Fibroblast of skin of right quadriceps (primary cell): ENCODE measurements around the gene UNC93A.
"Not testable (repeated sequence)": the region's sequence is repeated elsewhere in the genome, so short reads cannot be mapped to it uniquely, and the experiment has no call there.

Experiments
- DNase-seq: peaks from one replicate; pipeline ENCODE4 v3.0.0-alpha.2; 2013

The UNC93A gene

GRCh38 chr6:167290786-167291622 lies at the start of gene UNC93A:
Gene UNC93A (plus strand): TSS chr6:167291315. CDS start chr6:167291490, 175 bp downstream.
- no peak for DNase-seq

DNA sequence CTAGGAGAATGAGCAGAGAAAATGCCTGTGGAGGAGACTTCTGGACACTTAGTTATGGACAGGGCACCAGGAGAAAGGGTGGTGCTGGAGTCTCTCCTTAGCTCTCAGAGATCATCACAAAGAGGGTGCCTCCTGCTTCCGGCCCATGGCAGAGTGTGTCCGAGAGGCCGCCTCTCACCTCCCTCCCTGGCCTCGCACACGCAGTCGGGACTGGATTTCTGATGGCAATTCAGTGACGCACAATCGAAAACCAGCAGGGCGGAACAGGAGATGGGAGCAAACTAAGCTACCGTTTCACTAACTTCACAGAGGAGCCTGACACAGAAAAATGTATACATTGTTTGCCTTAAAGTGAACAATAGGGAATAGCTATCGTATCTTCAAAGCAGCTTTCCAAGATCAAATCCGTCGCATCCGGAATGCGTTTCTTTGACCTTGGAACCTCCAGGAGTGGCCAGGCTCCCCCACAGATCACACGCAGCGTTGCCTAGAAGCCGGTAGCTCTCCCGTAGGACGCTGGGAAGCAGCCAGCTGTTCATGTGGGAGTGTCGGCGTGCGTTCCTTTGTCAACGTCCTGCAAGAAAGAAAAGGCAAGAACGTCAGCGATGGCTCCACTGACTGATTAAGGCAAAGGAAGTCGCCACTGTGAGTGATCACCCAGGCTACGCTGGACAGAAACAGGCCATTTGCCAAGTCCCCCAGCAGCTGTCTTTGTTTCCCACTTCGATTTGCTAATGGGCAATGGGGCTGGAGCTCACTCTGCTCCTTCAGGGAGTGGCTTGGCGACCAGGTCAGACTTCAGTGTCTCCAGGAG lies 49.6 kb upstream of the UNC93A start:
- DNase-seq = not testable (repeated sequence)

- not testable (repeated sequence) for DNase-seq
Observed at GRCh38 chr6:167242135-167242506, 49.0 kb upstream of the UNC93A start.

GRCh38 chr6:167242511-167243051 lies 48.5 kb upstream of the UNC93A start:
- not testable (repeated sequence) for DNase-seq

DNA sequence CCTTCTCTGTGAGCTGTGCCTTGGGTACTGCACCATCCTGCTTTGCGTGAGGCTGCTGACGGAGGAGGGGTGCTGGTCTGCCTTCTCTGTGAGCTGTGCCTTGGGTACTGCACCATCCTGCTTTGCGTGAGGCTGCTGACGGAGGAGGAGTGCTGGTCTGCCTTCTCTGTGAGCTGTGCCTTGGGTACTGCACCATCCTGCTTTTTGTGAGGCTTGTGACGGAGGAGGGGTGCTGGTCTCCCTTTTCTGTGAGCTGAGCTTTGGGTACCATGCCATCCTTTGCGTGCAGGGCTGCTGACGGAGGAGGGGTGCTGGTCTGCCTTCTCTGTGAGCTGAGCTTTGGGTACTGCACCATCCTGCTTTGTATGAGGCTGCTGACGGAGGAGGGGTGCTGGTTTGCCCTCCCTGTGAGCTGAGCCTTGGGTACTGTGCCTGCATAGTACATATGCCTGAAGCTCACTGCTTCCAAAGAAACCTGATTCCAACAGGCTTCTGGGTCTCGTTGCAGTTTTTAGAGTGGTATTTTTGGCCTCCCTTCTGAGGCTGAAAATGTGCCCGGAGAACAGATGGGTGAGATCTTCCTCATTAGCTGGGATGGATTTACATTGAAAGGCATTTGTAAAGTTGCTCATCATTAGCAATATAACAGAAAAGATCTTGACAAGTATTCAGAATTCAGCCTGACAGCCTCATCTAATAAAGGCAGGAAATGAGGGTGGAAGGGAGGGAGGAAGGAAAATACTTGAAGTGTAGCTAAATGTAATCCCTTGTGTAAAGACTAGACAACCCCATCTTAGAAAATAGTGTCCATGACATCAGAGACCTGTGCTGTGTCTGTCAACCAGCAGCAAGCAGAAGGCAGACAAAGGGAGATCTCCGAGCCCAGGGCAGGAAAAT lies 46.8 kb upstream of the UNC93A start:
- no peak for DNase-seq

DNA sequence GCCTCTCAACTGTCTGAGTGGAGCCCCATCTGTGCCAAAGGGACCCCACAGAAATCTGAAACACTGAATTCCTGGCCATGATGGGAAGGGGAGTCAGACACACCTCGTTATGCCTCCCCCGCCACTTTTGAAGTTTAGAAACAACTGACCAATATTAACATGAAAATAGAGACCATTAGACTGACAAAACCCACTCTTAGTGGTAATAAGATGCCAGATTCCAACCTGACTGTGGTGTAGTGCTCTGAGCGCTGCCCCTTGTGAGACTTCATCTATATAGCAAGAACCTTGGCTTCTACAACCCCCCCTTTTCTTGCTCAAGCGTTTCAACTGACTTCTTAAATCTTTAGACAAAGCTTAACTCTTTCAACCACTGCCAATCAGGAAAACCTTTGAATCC lies 46.1 kb upstream of the UNC93A start:
- no peak for DNase-seq

- no peak for DNase-seq
Observed at GRCh38 chr6:167245591-167245990, 45.5 kb upstream of the UNC93A start.

DNA sequence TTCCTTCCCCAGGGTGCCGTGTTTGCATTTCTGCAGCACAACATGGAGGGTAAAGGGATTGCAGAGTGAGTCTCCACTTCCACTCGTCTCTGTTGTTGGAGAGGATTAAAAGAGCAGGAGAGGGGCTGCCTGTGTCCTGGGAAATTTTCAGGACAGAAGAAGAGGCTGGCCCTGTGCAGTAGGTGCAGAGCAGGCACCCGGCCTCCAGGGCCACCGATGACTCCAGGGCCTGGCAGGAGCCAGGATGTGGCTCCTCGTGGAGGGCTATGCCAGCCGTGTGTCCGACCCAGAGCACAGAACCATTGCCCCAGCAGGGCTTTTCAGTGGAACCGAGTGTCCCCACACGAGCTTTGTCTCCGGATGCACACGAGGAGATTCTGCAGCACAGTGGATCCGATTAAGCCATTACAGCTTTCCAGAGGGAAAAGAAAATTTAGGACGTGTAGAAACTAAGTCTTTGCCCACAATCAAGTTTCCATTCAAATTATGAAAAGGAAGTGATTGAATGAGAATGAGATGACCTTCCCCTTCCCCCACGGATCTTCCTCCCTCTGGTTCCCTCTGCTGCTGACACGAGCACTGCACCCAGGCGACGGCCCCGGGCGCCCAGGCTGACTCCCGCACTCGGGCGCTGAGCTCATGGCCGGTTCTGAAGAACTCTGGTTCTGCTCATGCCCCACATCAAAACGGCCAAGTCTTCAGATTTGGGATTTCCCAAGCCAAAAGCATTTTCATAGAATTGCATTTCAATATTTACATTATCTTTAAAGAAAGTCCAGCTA lies 43.1 kb upstream of the UNC93A start:
- DNase-seq = no peak

- not testable (repeated sequence) for DNase-seq
Observed at GRCh38 chr6:167248878-167249455, 42.1 kb upstream of the UNC93A start.

GRCh38 chr6:167252271-167252670 lies 38.8 kb upstream of the UNC93A start:
- DNase-seq = no peak

GRCh38 chr6:167255918-167256553 lies 35.1 kb upstream of the UNC93A start:
- DNase-seq = no peak

GRCh38 chr6:167258646-167259045 lies 32.5 kb upstream of the UNC93A start:
- DNase-seq = no peak

GRCh38 chr6:167266057-167266829 lies 24.9 kb upstream of the UNC93A start:
- not testable (repeated sequence) for DNase-seq

DNA sequence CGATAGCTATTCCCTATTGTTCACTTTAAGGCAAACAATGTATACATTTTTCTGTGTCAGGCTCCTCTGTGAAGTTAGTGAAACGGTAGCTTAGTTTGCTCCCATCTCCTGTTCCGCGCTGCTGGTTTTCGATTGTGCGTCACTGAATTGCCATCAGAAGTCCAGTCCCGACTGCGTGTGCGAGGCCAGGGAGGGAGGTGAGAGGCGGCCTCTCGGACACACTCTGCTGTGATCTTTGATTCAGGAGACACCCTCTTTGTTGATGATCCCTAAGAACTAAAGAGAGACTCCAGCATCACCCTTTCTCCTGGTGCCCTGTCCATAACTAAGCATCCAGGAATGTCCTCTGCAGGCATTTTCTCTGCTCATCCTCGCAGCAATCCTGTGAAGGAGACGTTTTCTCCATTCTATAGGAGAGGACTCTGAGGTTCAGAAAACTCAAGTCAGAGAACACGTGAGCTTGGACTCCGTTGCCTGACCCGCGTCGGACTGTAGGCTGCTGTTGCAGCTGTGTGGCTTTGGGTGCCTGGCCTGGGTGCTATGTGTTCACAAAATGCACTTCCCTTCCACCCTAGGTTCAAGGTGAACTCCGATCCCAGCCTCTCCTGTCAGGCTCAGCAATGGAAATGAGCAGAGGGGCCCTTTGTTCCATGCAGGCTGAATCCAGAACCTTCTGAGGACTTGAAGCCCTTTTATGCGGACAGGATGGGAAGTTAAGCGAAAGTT lies 24.1 kb upstream of the UNC93A start:
- DNase-seq = no peak

DNA sequence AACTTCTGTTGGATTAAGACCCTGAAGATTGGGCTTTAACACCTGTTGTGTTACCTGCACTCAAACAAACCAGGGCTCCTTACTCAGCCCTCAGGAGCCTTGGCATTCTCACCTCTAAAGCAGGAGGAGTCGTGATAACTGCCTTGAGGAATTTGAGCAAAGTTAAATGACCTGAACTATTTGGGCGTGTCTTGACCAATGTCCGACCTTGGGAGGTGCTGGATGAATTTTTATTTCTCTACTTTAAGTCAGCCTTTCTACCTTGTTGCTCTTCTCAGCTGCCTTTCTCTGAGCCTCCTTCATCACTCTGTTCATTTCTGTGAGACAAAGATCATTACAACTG lies 23.6 kb upstream of the UNC93A start:
- not testable (repeated sequence) for DNase-seq

DNA sequence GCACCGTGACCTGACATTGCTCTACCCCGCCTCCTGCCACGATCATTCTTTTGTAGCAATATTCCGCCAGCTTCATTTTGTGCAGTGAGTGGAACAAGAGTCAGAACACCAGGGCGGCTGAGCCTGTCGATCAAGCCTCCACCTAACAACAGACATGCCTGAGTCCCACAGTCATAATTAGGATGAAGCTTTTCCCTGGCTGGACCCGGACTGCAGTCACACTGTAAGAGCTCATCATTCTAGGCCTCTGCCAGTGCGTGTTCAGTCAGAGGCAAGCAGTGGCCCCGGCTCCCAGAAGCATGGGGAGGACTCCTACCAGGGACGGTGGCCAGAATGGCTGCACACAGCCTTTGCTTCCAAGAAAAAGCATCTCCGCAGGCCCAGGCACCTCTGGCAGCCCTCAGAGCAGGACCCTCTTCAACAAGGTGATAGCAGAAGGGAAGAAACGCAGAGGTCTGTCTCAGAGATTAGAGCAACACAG lies 23.2 kb upstream of the UNC93A start:
- DNase-seq = no peak

DNA sequence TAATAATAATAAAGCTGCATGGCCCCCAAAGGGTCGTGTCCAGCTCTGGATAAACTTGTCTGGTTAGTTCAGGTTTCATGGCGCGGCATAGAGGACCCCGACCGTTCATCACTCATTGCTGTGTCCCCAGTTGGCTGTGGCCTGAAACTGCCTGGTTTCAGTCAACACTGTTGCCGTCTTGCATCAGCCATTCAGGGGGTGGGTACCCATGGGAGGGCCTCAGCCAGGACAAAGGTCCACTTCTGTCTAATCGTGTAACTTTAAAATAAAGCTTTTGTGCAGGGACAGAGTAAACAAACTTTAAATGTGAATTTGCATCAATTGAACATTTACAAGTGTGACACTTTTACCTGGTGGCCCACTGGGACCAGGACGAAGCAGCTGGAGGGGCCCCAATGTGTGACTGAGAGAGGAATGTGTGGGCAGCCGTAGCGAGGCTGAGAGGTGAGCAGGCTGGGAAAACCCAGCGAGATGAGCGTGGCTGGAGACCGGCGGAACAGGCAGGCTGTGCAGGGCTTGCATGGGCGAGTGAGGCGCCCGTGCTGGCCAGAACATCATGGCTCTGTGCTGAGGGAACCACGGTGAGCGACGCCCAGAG lies 22.3 kb upstream of the UNC93A start:
- no peak for DNase-seq

DNA sequence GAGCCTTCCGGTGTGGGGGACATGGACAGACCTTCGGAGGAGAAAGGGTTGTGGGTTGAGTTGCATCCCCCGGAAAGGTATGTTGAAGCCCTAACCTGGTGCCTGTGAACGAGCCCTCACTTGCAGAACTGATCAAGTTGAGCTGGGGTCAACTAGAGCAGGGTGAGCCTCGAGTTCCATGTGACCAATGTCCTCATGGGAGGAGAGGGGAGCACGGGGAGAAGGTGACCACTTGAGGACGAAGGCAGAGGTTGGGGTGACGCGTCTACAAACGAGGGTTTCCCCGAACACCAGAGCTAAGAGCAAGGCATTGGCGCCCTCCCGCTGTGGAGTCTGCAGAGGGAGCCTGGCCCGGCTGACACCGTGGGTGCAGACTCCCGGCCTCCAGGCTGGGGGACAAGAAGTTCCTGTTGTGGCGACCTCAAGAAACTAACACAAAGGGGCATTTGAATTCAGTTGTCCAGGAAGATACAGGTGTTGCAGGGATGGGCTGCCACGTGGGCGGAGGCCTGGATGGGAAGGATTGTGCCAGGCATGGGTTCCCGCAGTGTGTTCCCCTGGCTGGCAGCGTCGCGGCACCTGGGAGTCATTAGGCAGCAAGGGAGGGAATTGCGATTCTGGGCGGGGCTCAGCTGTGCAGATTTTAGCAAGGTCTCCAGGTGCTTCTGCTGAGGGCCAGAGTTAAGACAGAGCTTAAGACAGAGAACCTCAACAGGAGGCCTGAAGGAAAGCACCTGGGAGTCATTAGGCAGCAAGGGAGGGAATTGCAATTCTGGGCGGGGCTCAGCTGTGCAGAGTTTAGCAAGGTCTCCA lies 20.4 kb upstream of the UNC93A start:
- DNase-seq = no peak
